Heart left ventricle (tissue), 13 donors: ENCODE data around the gene ZNF598.

Source experiments
- POLR2A ChIP-seq, 2 donors: fragments of 450-650 bp; IDR thresholded peaks; one replicate each; pipeline ENCODE4 v1.6.1; 2017; ENCODE audit warnings: antibody characterized with exemption in 2 of 2, mild to moderate bottlenecking in 2 of 2, moderate library complexity in 2 of 2
- TF ChIP-seq, protein P1 (sequence below), 12 donors: fragments of 200-600 bp; sonication (generic) in 4 of 12; IDR thresholded peaks; one replicate each; pipeline versions ENCODE4 v1.5.0 to v1.8.0; 2018 to 2022; ENCODE audit warnings: antibody characterized with exemption in 12 of 12, mild to moderate bottlenecking in 5 of 12
- donor health status: ischemic (EF 13 %, LVEDD 7.1; RV severe dilation, severe dysfunction).
- donor health status: DM: no; HTN: yes; CAD: no.
- donor health status: DM: no; HTN: no; CAD: no.
- donor health status: ischemic (EF 25% LVEDD 6.9; RV normal size, moderate dysfunction).
- donor health status: ischemic (EF 25% LVEDD 5.7; RV mildly dilated, moderate dysfunction).
- donor health status: ischemic (EF 35%, LVEDD 5.7; RV mildly dilated, moderate dysfunction).
- donor health status: nonischemic (EF 11% LVEDD 7.7; RV severe dilation, severe dysfunction).
- donor health status: DM: yes; HTN: yes; CAD: no.
- donor health status: PGD.
- donor health status: ischemic (EF 29% LVEDD 5.4; RV normal size, mild dysfunction).
- donor health status: nonischemic (EF 23%, LVEDD 6.1; RV moderate dilation, normal function).

DNA sequence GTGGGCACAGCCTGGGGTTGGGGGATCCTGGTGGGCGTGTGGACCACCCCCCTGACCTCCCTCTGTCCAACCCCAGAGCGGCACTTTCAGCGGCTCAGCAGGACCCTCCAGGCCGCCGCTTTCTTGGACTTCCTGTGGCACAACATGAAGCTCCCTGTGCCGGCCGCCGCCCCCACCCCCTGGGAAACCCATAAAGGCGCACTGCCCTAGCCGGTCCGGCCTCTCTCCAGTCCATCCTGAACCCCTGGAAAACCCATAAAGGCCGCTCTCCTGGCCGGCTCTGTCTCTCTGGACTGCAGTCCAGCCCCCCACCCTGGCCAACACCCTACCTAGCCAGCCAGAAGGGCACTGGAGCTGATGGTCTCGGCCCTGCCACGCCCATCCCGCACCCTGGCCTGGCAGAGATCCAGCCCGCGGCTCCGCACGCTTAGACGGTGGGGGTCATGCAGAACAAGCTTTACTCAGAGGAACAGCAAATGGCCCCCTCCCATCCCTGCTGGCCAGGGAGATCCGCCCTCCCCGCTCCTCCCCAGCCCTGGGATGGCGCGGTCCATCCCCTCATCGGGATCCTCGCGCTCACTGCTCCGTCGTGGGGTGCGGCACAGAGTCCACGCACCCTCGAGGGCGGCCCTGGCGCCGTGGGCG, 31.0 kb downstream of the ZNF598 start:
- TF ChIP-seq, protein P1, sequence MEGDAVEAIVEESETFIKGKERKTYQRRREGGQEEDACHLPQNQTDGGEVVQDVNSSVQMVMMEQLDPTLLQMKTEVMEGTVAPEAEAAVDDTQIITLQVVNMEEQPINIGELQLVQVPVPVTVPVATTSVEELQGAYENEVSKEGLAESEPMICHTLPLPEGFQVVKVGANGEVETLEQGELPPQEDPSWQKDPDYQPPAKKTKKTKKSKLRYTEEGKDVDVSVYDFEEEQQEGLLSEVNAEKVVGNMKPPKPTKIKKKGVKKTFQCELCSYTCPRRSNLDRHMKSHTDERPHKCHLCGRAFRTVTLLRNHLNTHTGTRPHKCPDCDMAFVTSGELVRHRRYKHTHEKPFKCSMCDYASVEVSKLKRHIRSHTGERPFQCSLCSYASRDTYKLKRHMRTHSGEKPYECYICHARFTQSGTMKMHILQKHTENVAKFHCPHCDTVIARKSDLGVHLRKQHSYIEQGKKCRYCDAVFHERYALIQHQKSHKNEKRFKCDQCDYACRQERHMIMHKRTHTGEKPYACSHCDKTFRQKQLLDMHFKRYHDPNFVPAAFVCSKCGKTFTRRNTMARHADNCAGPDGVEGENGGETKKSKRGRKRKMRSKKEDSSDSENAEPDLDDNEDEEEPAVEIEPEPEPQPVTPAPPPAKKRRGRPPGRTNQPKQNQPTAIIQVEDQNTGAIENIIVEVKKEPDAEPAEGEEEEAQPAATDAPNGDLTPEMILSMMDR (IDR thresholded peaks at IDR 0.05) = no peak
- TF ChIP-seq POLR2A (IDR thresholded peaks at IDR 0.05) = no peak
